Stimulated activated naive CD8-positive, alpha-beta T cell treated with anti-CD3 and anti-CD28 coated beads, Interleukin-15, Interleukin-2, amounts not matched to agents 100 ng/mL and 50 ng/mL, for 24 hours (primary cell): ENCODE measurements around the gene GRAMD1B.
"Not testable (repeated sequence)": the region's sequence is repeated elsewhere in the genome, so short reads cannot be mapped to it uniquely, and the experiment has no call there.

ENCODE experiments used
- H3K27ac Mint-ChIP-seq: one replicate; pipeline ENCODE4 v1.8.0; 2021; ENCODE audit warnings: mild to moderate bottlenecking, mixed read lengths
- H3K27me3 Mint-ChIP-seq: one replicate; pipeline ENCODE4 v1.8.0; 2021; ENCODE audit warnings: mixed read lengths
- H3K36me3 Mint-ChIP-seq: one replicate; pipeline ENCODE4 v1.8.0; 2021; ENCODE audit warnings: low read depth, mixed read lengths
- H3K4me1 Mint-ChIP-seq: one replicate; pipeline ENCODE4 v1.8.0; 2021; ENCODE audit warnings: low read depth, mixed read lengths
- H3K4me3 Mint-ChIP-seq: one replicate; pipeline ENCODE4 v1.8.0; 2021; ENCODE audit warnings: mild to moderate bottlenecking, mixed read lengths
- H3K9me3 Mint-ChIP-seq: one replicate; pipeline ENCODE4 v1.8.0; 2021; ENCODE audit warnings: mixed read lengths

GRAMD1B gene

DNA sequence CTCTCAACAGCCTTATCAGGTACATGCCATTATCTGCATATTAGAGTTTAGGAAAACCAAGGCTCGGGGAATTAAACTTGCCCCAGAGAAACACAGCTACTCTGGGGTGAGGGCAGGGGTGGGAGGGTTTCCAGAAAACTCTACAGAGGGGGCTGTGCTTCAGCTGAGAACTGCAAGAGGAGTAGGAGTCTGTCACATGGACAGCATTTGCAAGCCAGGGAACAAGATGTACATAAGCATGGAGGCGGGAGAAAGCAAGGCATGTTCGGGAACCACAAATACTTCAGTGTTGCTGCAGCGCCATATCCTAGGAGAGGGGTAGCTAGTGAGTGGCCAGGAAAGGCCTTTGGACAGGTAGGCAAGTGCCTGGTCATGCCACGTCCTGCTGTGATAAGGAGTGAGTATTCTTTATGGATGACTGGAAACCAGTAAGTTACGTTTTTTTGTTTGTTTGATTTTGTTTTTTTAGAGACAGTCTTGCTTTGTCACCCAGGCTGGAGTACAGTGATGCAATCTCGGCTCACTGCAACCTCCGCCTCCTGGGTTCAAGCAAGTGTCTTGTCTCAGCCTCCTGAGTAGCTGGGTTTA, 57.2 kb downstream of the GRAMD1B start:
- peaks cover 29% of the 10 kb centered on the region for H3K4me1 Mint-ChIP-seq
- no peaks in the 10 kb centered on the region for H3K9me3 Mint-ChIP-seq
- H3K27me3 Mint-ChIP-seq, result peaks cover 3% of the 10 kb centered on the region
- no peak overlapping the region for H3K27ac Mint-ChIP-seq
- peaks cover 19% of the 10 kb centered on the region for H3K36me3 Mint-ChIP-seq
- H3K4me3 Mint-ChIP-seq, result no peak overlapping the region

DNA sequence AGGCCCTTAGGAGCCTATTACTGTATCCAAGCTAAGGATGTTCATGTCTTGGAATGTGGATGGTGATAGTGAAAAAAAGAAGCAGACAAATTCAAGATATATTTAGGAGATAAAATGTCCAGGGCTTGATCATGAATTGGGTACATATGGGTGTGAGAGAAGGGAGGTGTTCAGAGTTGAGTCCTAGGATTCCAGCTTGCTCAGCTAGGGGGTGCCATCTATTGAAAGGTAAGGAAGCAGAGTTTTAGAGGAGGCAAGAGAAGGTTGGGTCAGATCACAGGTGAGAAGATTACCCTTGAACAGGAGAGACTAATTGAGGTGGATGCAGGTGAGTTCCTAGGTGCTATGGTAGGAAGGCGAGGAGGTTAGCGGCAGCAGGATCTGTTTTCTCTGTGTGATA, 60.5 kb downstream of the GRAMD1B start:
- H3K4me1 Mint-ChIP-seq, result no peaks in the 10 kb centered on the region
- no peaks in the 10 kb centered on the region for H3K27me3 Mint-ChIP-seq
- H3K4me3 Mint-ChIP-seq, result no peak overlapping the region
- no peak overlapping the region for H3K27ac Mint-ChIP-seq
- H3K9me3 Mint-ChIP-seq, result no peaks in the 10 kb centered on the region
- H3K36me3 Mint-ChIP-seq, result no peaks in the 10 kb centered on the region

DNA sequence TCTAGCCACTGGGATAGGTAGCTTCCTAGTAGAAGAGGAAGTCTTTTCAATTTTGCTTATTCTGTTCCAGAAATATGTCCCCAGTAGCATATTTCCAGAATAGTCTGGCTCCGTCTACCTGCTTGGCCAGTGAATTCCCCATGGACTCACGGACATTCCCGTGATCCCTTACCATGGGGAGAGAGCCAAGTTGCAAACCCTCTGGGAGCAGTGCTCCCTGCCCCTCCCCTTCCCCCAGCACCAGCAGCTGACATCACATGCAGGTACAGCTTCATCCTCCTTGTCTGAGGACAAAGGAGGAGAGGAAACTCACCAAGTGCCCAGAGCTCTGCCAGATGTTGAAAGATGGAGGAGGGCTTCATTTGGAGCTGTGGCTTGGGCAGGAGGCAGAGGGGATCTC, 61.2 kb downstream of the GRAMD1B start:
- H3K36me3 Mint-ChIP-seq, result no peaks in the 10 kb centered on the region

DNA sequence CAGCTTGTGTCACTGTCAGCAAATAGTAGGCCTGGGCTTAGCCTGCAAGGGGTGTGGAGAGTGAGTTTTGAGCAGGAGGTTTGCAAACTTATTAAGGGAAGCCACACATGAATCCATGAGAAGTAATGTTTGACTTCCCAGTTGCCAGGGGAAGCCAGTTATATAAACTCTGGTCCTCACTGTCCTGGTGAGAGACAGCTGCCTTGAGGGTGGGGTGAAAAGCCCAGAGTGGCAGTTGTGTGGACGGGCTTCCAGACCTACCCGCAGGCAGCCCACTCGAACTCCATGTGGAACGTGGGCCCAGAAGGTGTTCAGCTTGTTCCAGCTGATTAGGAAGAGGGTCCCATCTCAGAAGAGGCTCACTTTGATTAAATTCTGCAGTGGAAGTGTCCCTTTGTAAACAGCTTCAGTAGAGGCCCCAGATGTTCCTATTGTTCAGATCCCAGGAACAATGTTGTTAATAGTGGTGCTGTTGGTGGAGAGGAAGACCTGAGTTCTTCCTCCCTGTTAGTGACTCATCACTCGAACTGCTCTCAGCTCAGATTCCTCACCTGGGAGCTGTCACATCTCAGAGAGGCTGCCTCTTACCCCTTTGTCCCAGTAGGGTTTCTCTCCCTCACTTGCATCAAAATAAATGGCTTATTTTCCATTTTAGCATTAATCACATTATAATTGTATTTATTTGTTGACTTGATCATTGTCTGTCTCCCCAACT, 63.4 kb downstream of the GRAMD1B start:
- Mint-ChIP-seq H3K27ac (peak overlapping the region; percentile 73), H3K27me3 (no peaks in the 10 kb centered on the region)

More for the DNA sequence above, 61.2 kb downstream of the GRAMD1B start:
- no peaks in the 10 kb centered on the region for H3K4me1 Mint-ChIP-seq
- H3K4me3 Mint-ChIP-seq, result no peak overlapping the region
- no peaks in the 10 kb centered on the region for H3K9me3 Mint-ChIP-seq
- no peaks in the 10 kb centered on the region for H3K27me3 Mint-ChIP-seq
- H3K27ac Mint-ChIP-seq, result no peak overlapping the region

DNA sequence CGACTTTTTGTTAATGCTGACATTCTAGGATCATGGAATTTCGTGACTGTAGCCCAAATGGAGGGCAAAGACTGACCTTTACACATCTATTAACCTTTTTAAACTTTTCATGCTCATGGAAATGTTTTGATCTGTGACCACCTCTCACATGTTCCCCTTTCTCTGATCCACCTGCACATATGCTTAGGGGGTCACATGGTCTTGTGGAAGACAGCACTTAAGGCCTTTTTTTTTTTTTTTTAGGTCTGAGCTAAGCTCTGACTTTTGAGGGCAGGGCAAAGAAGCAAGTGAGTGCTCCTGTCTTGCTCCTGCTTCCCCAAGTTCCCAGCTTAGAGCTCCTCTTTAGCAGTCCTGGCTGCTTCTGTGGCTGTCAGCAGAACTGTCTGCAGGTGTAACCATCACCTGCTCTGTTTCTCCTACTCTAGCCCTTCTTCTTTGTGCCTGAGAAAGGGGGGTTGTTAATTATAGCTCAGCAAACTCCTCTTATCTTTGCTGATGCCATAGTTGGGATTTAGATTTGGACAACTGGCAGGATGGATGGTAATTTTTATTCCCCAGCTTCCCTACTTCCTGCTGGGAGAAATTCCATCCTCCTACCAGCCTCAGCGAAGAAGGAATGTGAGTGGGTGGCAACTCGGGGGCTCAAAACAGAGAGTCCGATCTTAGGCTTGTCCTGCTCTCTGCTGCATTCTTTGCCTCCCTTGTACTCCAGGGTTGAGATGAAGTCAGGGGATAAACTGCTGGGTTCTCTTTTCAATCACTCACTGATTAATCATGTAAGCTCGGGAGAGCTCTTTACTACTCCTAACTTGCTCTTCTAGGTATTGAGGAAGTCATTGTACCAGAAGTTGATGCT, 64.4 kb downstream of the GRAMD1B start:
- Mint-ChIP-seq H3K36me3 (no peaks in the 10 kb centered on the region), H3K27me3 (no peaks in the 10 kb centered on the region), H3K9me3 (no peaks in the 10 kb centered on the region), H3K4me1 (no peaks in the 10 kb centered on the region), H3K27ac (no peak overlapping the region), H3K4me3 (no peak overlapping the region)

More for the DNA sequence above, 63.4 kb downstream of the GRAMD1B start:
- Mint-ChIP-seq H3K4me1 (no peaks in the 10 kb centered on the region), H3K9me3 (no peaks in the 10 kb centered on the region), H3K4me3 (no peak overlapping the region), H3K36me3 (no peaks in the 10 kb centered on the region)

DNA sequence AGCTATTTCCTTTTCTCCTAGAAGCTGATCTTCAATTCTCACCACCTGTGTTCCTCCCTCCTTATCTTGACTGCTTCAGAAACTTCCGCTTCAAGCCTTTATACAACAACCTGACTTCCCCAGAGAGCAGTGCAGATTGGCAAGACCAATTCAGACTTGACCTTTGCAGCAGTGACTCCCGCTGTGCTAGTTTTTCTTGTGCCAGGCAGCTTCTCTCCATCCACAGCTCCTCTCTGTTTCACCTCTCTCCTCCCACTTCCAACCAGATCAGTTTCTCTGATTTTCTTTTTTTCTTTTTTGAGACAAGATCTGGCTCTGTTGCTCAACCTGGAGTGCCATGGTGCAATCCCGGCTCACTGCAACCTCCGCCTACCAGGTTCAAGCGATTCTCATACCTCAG, 74.3 kb downstream of the GRAMD1B start:
- Mint-ChIP-seq H3K27ac (no peak overlapping the region), H3K4me3 (no peak overlapping the region), H3K9me3 (no peaks in the 10 kb centered on the region), H3K4me1 (peaks cover 3% of the 10 kb centered on the region), H3K36me3 (no peaks in the 10 kb centered on the region), H3K27me3 (no peaks in the 10 kb centered on the region)

DNA sequence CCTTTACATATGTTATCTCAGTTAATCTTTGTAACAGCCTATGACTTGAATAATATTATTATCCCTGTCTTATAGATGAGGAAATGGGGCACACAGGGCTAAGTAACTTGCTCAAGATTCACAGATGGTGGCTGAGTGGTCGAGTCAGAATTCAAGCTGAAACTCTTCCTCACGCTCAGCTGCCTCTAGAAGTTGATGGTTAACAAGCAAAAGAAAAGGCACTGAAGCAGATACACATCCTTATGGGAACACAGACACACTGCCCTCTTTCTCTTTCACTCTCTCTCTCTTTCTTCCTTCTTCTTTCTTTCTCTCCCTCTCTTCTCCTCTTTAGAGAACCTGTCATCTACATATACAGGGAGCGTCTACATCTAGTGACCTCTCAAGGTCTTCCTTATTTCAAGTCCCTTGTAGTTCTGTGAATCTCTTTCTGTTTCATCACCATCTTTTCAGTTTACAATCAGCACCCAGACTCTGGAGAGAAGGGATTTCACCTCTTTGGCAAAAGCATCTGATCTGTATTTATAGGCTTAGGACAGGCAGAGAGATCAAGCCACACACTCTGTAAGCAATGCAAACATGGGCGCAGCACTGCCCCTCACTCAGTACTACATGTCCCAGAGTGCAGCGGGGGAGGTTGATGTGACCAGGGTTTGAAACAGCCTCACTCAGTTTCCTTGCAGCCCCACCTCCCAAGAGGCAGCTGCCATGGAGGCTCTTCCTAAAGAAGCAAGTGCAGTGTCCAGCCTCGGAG, 75.7 kb downstream of the GRAMD1B start:
- H3K4me3 Mint-ChIP-seq, result no peak overlapping the region
- no peaks in the 10 kb centered on the region for H3K36me3 Mint-ChIP-seq
- peak overlapping the region; percentile 17 for H3K27ac Mint-ChIP-seq
- H3K4me1 Mint-ChIP-seq, result peaks cover 3% of the 10 kb centered on the region
- no peaks in the 10 kb centered on the region for H3K27me3 Mint-ChIP-seq
- H3K9me3 Mint-ChIP-seq, result no peaks in the 10 kb centered on the region

DNA sequence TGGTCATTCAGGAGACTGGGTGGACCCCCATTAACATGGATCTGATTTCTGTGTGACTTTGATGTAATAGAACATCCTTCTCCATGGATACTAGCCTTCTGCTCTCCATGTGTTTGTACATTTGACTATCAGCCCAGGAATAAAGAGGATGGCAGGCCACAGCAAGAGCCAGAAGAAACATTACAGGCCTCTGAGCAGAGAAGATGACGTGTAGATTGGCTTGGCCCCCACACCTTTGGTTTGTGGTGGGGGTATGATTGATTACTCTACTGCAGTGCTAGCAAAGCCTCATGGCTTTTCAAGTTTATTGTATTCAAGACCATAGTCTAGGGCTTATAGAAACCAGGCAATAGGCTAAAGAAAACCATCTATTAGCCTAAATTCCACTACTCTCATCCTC, 77.0 kb downstream of the GRAMD1B start:
- peaks cover 4% of the 10 kb centered on the region for H3K36me3 Mint-ChIP-seq
- no peak overlapping the region for H3K27ac Mint-ChIP-seq
- peaks cover 7% of the 10 kb centered on the region for H3K4me1 Mint-ChIP-seq
- no peaks in the 10 kb centered on the region for H3K27me3 Mint-ChIP-seq
- no peaks in the 10 kb centered on the region for H3K9me3 Mint-ChIP-seq
- no peak overlapping the region for H3K4me3 Mint-ChIP-seq

DNA sequence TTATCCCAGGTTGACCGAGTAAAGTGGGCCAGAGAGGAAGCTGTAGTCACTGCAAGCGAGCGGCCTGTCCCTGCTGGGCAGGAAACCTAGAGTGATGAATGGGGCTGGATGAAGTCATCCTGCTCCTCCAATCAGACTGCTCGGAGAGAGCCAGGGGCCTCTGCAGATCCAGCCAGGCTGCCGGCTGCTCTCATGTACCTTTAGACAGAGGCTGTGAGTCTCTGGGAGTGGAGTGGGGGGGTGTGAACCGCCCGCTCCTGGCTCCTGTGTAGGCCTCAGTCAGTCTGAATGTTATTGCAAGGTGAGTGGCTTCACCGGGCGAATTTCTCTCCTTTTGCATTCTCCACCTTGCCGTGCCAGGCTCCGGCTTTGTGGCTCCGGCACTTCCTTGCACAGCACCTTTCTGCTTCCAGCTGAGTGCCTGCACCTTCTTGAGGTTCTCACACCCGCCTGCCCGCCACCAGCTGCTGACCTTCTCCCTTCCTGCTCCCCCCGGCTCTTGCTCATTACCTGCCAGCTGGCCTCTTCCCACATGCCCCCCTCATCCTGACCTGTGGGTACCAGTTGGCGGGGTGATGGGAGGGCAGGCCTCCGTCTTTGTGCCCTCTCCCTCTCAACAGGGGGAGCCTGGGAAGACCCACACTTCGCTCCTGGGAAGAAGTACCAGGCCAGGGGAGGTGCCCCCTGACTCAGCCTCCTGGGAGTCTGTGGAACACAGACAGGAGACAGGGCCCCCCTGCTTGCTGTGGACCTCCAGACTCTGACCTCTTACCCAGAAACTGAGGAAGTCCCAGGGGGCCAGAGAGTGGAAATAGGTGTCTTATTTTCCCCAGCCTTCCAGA, 79.9 kb downstream of the GRAMD1B start:
- Mint-ChIP-seq H3K4me1 (peaks cover 4% of the 10 kb centered on the region), H3K27me3 (no peaks in the 10 kb centered on the region), H3K36me3 (peaks cover 4% of the 10 kb centered on the region), H3K4me3 (no peak overlapping the region), H3K9me3 (no peaks in the 10 kb centered on the region), H3K27ac (no peak overlapping the region)

DNA sequence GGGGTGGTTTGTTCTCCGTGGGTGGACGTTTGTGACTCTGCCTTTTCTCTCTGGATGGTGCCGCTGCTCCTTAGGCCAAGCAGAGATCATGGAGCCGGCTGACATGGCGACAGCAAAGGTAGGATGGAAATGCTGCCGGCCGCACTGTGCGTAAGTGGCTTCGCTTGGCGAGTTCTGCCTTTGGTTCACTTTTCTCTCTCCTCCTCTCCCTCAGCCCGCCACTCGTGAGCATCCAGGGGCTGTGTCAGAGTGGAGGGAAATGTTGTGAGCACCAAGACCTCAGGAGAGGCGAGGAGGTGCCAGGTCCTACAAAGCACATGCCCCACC, 80.5 kb downstream of the GRAMD1B start:
- Mint-ChIP-seq H3K27me3 (no peaks in the 10 kb centered on the region), H3K4me3 (no peak overlapping the region), H3K27ac (no peak overlapping the region), H3K9me3 (no peaks in the 10 kb centered on the region), H3K36me3 (peaks cover 4% of the 10 kb centered on the region), H3K4me1 (peaks cover 4% of the 10 kb centered on the region)

DNA sequence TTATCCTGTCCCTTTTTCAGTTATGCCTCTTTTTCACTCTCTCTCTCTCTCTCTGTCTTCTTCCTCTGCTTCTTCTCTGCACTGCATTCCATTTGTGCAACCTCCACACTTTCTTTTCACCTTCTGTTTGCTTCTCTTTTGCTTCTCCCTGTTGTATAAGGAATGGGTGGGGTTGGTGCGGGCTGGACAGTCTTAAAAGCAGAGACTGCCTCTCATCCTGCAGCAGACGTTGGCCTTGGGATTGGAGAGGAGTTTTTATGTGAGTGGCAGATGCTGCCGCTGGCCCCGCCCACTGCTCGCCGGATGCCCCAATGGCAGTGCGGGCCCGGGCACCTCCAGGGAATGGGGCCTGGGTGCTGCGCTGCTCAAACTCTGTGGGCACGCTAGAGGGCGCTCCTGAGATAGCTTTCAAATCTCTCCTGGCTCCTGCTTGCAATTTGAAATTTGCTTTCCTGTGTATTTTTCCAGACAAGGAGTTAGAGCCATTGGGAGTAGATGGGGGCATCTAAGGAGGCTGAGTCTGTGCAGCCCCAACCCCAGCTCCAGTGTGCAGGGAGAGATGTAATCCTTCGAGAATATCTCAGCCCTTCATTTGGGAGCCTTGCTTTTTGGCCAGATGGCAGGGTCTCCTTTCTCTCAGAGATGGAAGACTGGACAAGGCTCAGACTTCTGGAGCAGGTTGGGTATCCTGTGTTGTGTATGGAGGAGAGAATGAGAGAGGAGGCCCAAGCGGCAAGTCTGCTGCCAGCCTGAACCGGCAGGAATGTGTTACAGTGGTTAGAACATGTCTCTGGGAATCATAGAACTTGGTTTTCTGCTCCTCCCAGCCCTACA, 81.2 kb downstream of the GRAMD1B start:
- Mint-ChIP-seq H3K36me3 (peaks cover 4% of the 10 kb centered on the region), H3K4me3 (no peak overlapping the region), H3K9me3 (no peaks in the 10 kb centered on the region), H3K4me1 (peaks cover 4% of the 10 kb centered on the region), H3K27me3 (no peaks in the 10 kb centered on the region), H3K27ac (no peak overlapping the region)

DNA sequence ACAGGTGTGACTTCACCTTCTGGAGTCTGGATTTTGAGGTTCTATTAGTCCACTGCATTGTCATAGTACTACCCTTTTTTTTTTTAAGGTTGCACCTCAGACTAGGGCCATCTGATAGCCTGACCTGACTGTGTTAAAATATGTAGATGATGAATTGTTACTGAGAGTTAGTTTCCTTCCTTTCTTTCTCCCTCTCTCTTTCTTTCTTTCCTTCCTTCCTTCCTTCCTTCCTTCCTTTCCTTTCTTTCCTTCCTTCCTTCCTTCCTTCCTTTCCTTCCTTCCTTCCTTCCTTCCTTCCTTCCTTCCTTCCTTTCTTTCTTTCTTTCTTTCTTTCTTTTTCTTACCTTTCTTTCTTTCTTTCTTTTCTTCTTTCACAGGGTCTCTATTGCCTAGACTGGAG, 83.2 kb downstream of the GRAMD1B start:
- H3K36me3 Mint-ChIP-seq, H3K27me3 Mint-ChIP-seq, H3K27ac Mint-ChIP-seq, H3K4me3 Mint-ChIP-seq, H3K9me3 Mint-ChIP-seq: not testable (repeated sequence)
- H3K4me1 Mint-ChIP-seq, result peaks cover 17% of the 10 kb centered on the region

DNA sequence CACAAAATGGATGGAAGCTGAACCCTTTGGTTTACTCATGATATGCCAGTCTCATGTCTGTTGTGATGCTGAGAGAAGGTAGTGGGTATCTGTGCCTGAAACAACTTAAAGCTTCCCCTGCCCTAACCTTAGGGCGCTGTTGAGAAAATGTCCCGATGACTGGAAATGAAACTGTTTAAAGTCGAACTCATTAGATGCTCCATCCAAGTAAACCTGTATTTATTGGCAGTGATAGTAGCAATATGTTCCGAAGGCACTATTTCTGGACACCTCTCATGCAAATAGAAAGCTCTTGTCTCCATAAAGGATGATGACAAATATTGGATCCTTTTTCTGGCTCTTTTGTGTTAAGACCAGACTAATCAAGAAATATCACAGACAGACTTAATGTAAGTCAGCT, 86.2 kb downstream of the GRAMD1B start:
- Mint-ChIP-seq H3K4me1 (peaks cover 13% of the 10 kb centered on the region), H3K36me3 (no peaks in the 10 kb centered on the region), H3K4me3 (no peak overlapping the region), H3K27ac (no peak overlapping the region), H3K9me3 (peaks cover 5% of the 10 kb centered on the region), H3K27me3 (no peaks in the 10 kb centered on the region)
